GM12801 (cell line): ENCODE data around the gene PLPPR4.

ENCODE experiments used
- TF ChIP-seq, protein P1 (sequence below): IDR thresholded peaks from one replicate; pipeline ENCODE4 v1.5.1; 2011; ENCODE audit warnings: control low read depth; ENCODE audit not compliant: insufficient read length; ENCODE audit errors: extremely low read depth

PLPPR4 gene

GRCh38 chr1:99270646-99271045 lies 6.4 kb downstream of the PLPPR4 start:
- TF ChIP-seq, protein P1, sequence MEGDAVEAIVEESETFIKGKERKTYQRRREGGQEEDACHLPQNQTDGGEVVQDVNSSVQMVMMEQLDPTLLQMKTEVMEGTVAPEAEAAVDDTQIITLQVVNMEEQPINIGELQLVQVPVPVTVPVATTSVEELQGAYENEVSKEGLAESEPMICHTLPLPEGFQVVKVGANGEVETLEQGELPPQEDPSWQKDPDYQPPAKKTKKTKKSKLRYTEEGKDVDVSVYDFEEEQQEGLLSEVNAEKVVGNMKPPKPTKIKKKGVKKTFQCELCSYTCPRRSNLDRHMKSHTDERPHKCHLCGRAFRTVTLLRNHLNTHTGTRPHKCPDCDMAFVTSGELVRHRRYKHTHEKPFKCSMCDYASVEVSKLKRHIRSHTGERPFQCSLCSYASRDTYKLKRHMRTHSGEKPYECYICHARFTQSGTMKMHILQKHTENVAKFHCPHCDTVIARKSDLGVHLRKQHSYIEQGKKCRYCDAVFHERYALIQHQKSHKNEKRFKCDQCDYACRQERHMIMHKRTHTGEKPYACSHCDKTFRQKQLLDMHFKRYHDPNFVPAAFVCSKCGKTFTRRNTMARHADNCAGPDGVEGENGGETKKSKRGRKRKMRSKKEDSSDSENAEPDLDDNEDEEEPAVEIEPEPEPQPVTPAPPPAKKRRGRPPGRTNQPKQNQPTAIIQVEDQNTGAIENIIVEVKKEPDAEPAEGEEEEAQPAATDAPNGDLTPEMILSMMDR = no peak

DNA sequence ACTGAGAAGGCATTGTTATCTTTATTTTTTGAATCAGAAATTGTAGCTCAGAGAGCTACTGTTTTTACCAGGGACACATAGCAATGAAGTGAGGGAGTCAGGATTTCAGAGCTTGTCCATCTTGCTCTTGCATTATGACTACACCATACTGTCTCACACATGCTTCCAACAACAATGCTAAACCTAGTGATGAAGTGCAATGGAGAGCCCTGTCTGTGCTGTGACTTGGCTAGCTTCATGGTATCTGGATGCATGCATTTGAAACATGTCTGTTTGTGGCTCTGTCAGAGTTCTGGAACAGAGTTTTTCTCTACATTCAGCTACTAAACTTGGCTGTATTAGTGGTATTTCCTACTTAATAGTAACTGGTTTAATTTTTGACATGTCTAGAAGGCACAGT lies 7.0 kb downstream of the PLPPR4 start:
- TF ChIP-seq, protein P1 = no peak

GRCh38 chr1:99277066-99277465 lies 12.8 kb downstream of the PLPPR4 start:
- TF ChIP-seq, protein P1 = no peak

DNA sequence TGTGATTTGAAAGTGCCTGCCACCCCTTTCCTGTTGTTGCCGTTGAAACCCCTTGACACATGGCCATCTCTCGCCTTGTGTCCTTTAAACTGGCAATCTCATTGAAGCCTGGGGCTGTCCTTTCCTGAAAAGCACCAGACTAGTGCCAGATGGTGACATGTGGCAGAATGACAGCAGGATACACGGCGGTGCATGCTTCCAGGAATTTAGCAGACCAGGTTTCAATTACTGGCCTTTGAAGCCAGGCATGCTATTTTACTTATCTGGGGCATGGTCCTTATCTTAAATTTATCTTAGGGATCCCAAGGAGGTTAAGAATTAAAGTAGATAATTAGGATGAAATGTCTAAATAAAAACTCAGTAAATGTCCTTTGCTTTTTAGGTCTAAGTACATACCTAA lies 15.2 kb downstream of the PLPPR4 start:
- TF ChIP-seq, protein P1 = no peak

DNA sequence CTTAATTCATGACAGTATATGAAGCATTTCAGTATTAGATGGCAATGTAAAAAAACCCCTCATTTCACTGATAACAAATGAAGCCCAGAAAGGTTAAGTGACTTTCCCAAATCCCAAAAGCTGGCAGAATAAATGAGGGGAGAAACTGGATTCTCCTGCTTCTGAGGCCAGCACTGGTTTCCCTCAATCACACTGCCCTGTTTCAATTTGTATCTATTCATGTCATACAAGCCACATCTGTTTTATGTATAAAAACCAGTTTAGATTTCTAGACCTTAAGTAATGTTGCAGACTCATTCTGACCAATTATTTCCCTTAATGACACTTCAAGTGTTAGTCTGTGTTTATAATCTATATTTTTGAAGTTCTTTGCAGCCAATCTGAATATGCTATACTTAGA lies 16.8 kb downstream of the PLPPR4 start:
- TF ChIP-seq, protein P1 = no peak

- TF ChIP-seq, protein P1 = no peak
Measured at GRCh38 chr1:99282536-99282935, 18.2 kb downstream of the PLPPR4 start.

GRCh38 chr1:99292886-99293285 lies 28.6 kb downstream of the PLPPR4 start:
- TF ChIP-seq, protein P1 = no peak

DNA sequence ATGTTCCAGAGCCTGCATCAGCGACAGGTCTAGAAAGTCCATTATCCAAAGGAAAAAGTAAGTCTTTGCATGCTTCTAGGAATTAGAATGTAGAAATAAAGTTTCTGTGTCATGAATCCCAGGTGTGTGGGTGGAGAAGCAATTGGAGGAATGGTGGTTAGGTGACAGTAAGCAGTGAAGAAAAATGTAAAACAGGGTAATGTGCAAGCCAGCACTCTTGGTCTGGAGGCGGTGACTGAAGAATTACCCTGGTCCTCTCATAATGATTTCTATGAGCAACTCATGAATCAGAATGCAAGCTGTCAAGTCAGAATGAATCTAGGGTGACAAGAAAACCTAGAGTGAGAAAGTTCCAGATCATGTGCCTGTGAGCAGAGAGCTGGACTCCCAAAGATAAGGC lies 33.6 kb downstream of the PLPPR4 start:
- TF ChIP-seq, protein P1 = no peak
